GM10266 (cell line): ENCODE data around the gene MTFP1.

ENCODE experiments used
- DNase-seq: peaks from one replicate; pipeline ENCODE4 v3.0.0; 2012; ENCODE audit errors: extremely low spot score
- TF ChIP-seq, protein P1 (sequence below): IDR thresholded peaks from 2 replicates; pipeline ENCODE4 v1.5.1; 2012; ENCODE audit warnings: mild to moderate bottlenecking, low read depth; ENCODE audit not compliant: control insufficient read depth, insufficient read depth; ENCODE audit errors: missing control alignments

MTFP1 gene

DNA sequence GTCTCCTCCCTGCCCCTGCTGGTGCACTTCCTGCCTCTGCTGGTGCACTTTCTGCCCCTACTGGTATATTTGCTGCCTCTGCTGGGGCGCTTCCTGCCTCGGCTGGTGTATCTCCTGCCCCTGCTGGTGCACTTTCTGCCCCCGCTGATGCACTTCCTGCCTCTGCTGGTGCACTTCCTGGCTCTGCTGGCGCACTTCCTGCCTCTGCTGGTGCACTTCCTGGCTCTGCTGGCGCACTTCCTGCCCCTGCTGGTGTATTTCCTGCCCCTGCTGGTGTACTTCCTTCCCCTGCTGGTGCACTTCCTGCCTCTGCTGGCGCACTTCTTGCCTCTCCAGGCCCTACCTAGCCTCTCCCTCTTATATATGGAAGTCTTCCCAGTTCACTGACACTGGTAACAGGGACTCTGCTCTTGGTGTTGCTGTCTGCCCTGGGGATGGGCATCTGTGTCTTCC, 10.1 kb downstream of the MTFP1 start:
- DNase-seq: peak; percentile 52
- TF ChIP-seq, protein P1, sequence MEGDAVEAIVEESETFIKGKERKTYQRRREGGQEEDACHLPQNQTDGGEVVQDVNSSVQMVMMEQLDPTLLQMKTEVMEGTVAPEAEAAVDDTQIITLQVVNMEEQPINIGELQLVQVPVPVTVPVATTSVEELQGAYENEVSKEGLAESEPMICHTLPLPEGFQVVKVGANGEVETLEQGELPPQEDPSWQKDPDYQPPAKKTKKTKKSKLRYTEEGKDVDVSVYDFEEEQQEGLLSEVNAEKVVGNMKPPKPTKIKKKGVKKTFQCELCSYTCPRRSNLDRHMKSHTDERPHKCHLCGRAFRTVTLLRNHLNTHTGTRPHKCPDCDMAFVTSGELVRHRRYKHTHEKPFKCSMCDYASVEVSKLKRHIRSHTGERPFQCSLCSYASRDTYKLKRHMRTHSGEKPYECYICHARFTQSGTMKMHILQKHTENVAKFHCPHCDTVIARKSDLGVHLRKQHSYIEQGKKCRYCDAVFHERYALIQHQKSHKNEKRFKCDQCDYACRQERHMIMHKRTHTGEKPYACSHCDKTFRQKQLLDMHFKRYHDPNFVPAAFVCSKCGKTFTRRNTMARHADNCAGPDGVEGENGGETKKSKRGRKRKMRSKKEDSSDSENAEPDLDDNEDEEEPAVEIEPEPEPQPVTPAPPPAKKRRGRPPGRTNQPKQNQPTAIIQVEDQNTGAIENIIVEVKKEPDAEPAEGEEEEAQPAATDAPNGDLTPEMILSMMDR: no peak

DNA sequence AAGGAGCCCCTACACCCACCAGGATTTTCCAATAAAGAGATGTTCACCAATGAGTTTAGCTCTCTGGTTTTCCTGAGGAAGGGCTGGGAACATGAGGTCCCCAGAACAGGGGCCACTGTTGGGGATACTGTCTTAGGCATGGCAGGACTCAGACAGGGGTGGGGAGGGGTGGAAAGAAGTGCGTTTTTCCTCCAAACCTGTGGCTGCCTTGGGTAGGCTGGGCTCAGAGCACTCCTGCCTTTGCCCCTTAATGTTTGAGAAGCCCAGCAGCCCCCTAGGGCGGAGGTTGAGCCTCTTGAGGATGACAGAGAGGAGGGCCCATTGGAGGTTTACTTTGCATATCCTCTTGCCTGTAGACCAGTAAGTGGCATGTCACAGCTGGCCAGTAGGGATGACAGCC, 10.6 kb downstream of the MTFP1 start:
- DNase-seq: no peak
- TF ChIP-seq, protein P1: no peak

DNA sequence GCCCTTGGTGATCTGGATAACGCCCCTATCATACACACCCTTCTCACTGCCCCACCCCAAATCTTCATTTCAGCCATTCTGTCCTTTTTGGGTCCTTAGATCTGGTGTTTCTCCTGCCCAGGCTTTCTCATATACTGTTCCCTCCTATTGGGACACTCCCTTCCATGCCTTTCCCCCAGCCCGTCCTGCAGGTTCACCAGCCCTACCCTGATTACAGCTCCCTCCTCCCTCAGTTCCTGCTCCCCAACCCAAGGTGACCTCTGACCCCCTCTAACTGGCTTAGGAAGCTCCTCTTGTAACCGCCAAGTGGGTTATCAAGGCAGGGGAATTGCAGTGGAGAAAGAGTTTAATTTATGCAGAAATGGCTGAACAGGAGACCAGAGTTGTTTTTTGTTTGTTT, 13.0 kb downstream of the MTFP1 start:
- TF ChIP-seq, protein P1: no peak
- DNase-seq: no peak

DNA sequence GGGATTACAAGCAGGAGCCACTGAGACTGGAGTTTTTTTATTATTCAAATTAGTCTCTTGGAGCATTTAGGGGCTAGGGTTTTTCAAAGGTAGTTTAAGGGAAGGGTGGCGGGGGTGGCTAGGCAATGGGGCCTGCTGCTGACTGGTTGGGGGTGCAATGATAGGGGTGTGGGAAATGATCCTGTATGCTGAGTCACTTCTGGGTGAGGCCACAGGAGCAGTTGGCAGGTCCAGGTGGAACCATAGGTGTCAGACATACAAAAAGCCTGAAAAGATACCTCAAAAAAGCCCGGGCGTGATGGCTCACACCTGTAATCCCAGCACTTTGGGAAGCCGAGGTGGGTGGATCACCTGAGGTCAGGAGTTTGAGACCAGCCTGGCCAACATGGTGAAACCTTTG, 13.7 kb downstream of the MTFP1 start:
- TF ChIP-seq, protein P1: no peak
- no peak for DNase-seq

DNA sequence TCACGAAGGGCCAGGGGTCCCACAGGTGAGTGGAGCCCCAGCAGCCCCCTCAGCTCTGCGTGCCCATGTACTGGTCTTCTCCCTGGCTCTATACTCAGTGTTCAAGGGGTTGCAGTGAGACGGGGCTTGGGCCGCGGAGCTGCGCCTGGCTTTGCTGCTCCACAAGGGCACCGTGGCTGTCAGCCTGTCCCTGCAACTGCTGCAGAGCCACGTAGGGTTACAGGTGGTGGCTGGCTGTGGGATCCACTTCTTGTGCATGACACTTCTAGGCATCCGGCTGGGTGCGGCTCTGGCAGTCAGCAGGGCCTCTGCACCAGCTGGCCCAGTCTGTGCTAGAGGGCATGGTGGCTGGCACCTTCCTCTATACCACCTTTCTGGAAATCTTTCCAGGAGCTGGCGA, 14.3 kb downstream of the MTFP1 start:
- DNase-seq: no peak
- TF ChIP-seq, protein P1: no peak

DNA sequence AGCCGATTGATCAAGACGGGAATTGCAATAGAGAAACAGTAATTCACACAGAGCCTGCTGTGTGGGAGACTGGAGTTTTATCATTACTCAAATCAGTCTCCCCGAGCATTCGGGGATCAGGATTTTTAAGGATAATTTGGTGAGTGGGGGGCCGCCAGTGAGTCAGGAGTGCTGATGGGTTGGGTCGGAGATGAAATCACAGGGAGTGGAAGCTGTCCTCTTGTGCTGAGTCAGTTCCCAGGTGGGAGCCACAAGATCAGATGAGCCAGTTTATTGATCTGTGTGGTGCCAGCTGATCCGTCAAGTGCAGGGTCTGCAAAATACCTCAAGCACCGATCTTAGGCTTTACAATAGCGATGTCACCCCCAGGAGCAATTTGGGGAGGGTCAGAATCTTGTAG, 15.5 kb downstream of the MTFP1 start:
- TF ChIP-seq, protein P1: no peak
- no peak for DNase-seq

DNA sequence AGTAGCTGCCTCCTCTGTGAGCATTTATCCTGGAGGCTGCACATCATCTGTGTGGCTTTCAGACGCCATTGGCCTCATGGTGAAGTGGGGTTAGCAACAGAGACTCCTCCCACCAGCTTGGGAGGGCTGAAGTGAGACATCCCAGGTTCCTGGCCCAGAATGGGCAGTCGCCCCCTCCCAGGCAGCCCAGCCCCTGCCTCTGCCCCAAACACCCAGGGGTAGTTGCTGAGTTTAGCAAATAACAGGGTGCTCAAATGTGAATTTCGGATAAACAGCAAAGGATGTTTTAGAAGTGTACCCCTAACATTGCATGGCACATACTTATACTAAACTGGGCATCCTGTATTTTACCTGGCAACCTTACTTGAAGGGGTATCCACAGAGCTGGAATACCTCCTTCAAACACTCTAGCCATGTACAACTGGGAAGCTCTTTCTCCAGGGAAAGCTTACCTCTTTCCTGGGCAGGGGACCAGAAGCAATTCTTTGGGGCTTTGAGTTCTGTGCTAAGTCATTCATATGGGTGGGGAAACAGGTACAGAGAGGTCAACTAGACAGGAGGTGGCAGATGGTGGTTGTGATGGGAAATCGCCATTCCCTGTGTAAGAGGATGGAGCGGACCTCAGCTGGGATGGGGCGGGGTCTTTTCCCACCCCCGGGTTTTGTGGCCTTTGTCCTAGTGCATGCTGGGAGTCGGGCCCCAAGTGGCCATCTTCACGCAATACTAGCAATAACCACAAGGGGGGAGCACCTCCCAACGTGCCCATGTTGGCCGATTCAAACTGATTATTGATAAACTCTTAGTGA, 19.3 kb downstream of the MTFP1 start:
- peak; percentile 83 for DNase-seq
- TF ChIP-seq, protein P1: peak; percentile 75
